Transverse colon (tissue), 4 donors: ENCODE data around the gene RRP8. TPM values are rescaled to one million over a fixed set of nuclear protein-coding genes. Genes with fewer than 3 reads are reported as not detected.

Experiments used
- DNase-seq: peaks from one replicate; pipeline ENCODE4 v3.0.0-alpha.2; 2019
- H3K27ac ChIP-seq, 4 donors: fragments of 200-600 bp; sonication (generic); 2 replicates each; pipeline ENCODE4 v1.5.1; 2016 to 2018; ENCODE audit warnings: inconsistent platforms in 4 of 4
- H3K27me3 ChIP-seq: fragments of 200-600 bp; sonication (generic); 2 replicates; pipeline ENCODE4 v1.5.1; 2017; ENCODE audit warnings: inconsistent platforms
- H3K36me3 ChIP-seq, 4 donors: fragments of 200-600 bp; sonication (generic); 2 replicates each; pipeline ENCODE4 v1.5.1; 2017 to 2019; ENCODE audit warnings: inconsistent platforms in 4 of 4
- H3K4me1 ChIP-seq, 4 donors: fragments of 200-600 bp; sonication (generic); 2 replicates each; pipeline ENCODE4 v1.5.1; 2017 to 2020; ENCODE audit warnings: inconsistent platforms in 4 of 4
- H3K4me3 ChIP-seq, 4 donors: fragments of 200-600 bp; sonication (generic); 1 replicate in 1 of 4; 2 replicates in 3 of 4; pipeline versions ENCODE4 v1.5.1 to v1.6.1; 2017 to 2019; ENCODE audit warnings: inconsistent platforms in 4 of 4
- H3K9me3 ChIP-seq, 2 donors: fragments of 200-600 bp; sonication (generic); 2 replicates each; pipeline ENCODE4 v1.5.1; 2017 to 2019; ENCODE audit warnings: inconsistent platforms in 2 of 2
- CTCF ChIP-seq, 5 experiments: fragments of 200-600 bp in 3 of 5; fragments of 450-650 bp in 2 of 5; sonication (generic) in 3 of 5; IDR thresholded peaks; 1 replicate in 2 of 5; 2 replicates in 3 of 5; pipeline ENCODE4 v1.5.1; 2016 to 2017; ENCODE audit warnings: antibody characterized with exemption in 5 of 5, inconsistent platforms in 3 of 5, mild to moderate bottlenecking in 2 of 5, moderate library complexity in 1 of 5
- EP300 ChIP-seq: sonication (generic); formaldehyde crosslinking; IDR thresholded peaks from one replicate; pipeline ENCODE4 v1.6.1; 2017; ENCODE audit warnings: antibody characterized with exemption, low read depth
- POLR2A ChIP-seq: fragments of 450-650 bp; IDR thresholded peaks from one replicate; pipeline ENCODE4 v1.6.1; 2016; ENCODE audit warnings: antibody characterized with exemption, mild to moderate bottlenecking, moderate library complexity
- POLR2AphosphoS5 ChIP-seq, 3 donors: sonication (generic); formaldehyde crosslinking; IDR thresholded peaks; one replicate each; pipeline ENCODE4 v1.6.1; 2016; ENCODE audit warnings: antibody characterized with exemption in 3 of 3
- WGBS, 2 donors: methylation state at CpG; one replicate each; pipeline ENCODE4 v1.1.5; 2018; ENCODE audit warnings: low coverage in 1 of 2; 5-methylcytosine and 5-hydroxymethylcytosine counted together
- in situ Hi-C, 4 donors: fragments of 200-750 bp; cut with MboI; loops; one replicate each; pipeline versions ENCODE4 v1.15.0 to v1.15.1; 2017; ENCODE audit warnings: low sequenced_read_pairs in 3 of 4, low pct_ligation_motif_present in 1 of 4, low pct_unique_long_range_greater_than_20kb in 1 of 4
- intact Hi-C: fragments of 100-400 bp; cut with DNase I; formaldehyde crosslinking; loops from one replicate; pipeline ENCODE4 v1.15.1; 2023; ENCODE audit warnings: low total_unique reads
- total RNA-seq, 4 donors: library from RNA; depleted of rRNA; stranded (reverse); fragments of >200 nt; gene quantifications; one replicate each; pipeline ENCODE4 v1.1.0, GENCODE V29; 2016

The RRP8 gene
- total RNA-seq, 4 donors from 2014 or later = 9.7 to 145 (median 48.2) TPM

GRCh38 chr11:6614446-6614845 lies 11.0 kb upstream of the RRP8 start:
- no peak for TF ChIP-seq CTCF (IDR thresholded peaks at IDR 0.05)
- TF ChIP-seq POLR2A = no peak
- Histone ChIP-seq H3K4me1 (peaks cover 11 to 52% (median 39%) of the 10 kb centered on the region in 4 donors), H3K27me3 (no peaks in the 10 kb centered on the region), H3K4me3 (no peak overlapping the region), H3K36me3 (peaks cover 0 to 12% (median 4%) of the 10 kb centered on the region in 4 donors), H3K27ac (peak overlapping the region in 2 of 4 donors; percentile 96 to 98), H3K9me3 (no peaks in the 10 kb centered on the region)
- in situ Hi-C loops (no loop called here), intact Hi-C loops (loop anchor here (5.0 kb wide), 1 partner anchor 68 kb away; the partner anchor contains the start of gene MRPL17)
- no peak for DNase-seq
- 75 to 94% methylated on average over 1 to 2 of the region's 2 CpGs for WGBS, 2 donors

GRCh38 chr11:6613496-6613895 lies 10.1 kb upstream of the RRP8 start:
- TF ChIP-seq EP300 = no peak
- H3K9me3 ChIP-seq = no peaks in the 10 kb centered on the region
- no peak for DNase-seq
- H3K4me1 ChIP-seq = peaks cover 16 to 58% (median 40%) of the 10 kb centered on the region in 4 donors
- no peak overlapping the region for H3K4me3 ChIP-seq
- WGBS, 2 donors = 71 to 91% methylated on average over 1 to 3 of the region's 3 CpGs
- in situ Hi-C loops (no loop called here), intact Hi-C loops (loop anchor here (5.0 kb wide), 1 partner anchor 69 kb away; the partner anchor contains the start of gene MRPL17)
- H3K27ac ChIP-seq = peak overlapping the region; percentile 96 to 99 (median 97)
- H3K36me3 ChIP-seq = peaks cover 0 to 22% (median 9%) of the 10 kb centered on the region in 4 donors
- no peaks in the 10 kb centered on the region for H3K27me3 ChIP-seq

DNA sequence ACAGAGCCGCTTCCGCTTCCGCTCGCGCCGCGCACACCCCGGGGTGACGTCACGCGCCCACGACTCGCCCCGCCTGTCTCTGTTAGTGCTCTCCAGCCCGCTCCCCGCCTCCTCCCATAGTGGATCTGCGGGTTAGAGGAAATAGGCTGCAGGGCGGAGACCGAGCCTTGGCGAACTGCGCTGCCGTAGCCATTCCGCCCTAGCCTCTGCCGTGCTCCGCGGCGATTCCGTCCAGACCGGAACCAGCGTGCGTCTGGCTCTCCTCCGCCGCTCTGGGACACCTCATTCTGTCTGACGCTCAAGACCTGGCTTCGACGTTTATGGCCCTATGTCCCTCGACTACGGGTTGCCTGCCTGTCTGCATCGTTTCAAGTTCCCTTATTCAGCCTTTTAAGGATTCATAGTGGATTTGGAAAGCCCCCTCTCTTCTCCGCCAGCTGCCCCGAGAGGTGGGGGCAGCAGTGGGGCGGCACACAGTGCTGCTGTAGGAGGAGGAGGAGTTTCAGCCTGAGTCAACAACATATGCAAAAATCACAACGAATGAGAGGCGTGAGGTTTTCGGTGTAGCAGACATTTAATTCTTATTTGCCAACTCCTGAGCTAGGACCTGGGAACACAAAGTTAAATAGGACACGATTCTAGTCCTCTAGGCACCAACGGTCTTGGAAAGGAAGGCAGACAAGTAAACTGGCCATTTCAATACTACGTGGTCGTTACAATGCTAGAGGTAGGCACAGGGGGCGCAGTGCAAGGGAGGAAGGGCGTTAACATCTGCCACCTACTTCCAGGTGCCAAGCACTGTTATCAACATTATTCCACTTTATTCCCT lies 9.0 kb upstream of the RRP8 start, which contains the start of gene TAF10:
Gene TAF10 (minus strand): TSS at position 4 of the 829 bp plus-strand sequence. CDS start 27 bp downstream, outside the sequence.
- peak; percentile 98 for DNase-seq
- intact Hi-C loops (loop anchor here (5.0 kb wide), 1 partner anchor 70 kb away; the partner anchor contains the start of gene MRPL17), in situ Hi-C loops (no loop called here)
- peak within 1 kb of the TSS; percentile 61 to 83 (median 76) for H3K4me3 ChIP-seq
- no peaks in the 10 kb centered on the region for H3K9me3 ChIP-seq
- H3K36me3 ChIP-seq = peaks cover 0 to 25% (median 9%) of the 10 kb centered on the region in 4 donors
- H3K4me1 ChIP-seq = peaks cover 19 to 58% (median 36%) of the 10 kb centered on the region in 4 donors
- TF ChIP-seq EP300 (peak; percentile 41), POLR2AphosphoS5 (IDR thresholded peaks at IDR 0.05) (peak; percentile 97 to 99 (median 98)), POLR2A (peak; percentile 97), CTCF (IDR thresholded peaks at IDR 0.05) (peak; percentile 45 to 82 (median 52))
- 0% methylated on average over 14 to 30 of the region's 51 CpGs for WGBS, 2 donors
- no peaks in the 10 kb centered on the region for H3K27me3 ChIP-seq
- peak within 1 kb of the TSS; percentile 96 to 99 (median 97) for H3K27ac ChIP-seq

- H3K27ac ChIP-seq = peak overlapping the region; percentile 96 to 99 (median 97)
- H3K36me3 ChIP-seq = peaks cover 0 to 25% (median 9%) of the 10 kb centered on the region in 4 donors
- peak overlapping the region; percentile 61 to 83 (median 76) for H3K4me3 ChIP-seq
- no peaks in the 10 kb centered on the region for H3K27me3 ChIP-seq
- TF ChIP-seq POLR2A (no peak), POLR2AphosphoS5 (IDR thresholded peaks at IDR 0.05) (no peak), CTCF (IDR thresholded peaks at IDR 0.05) (no peak), EP300 (no peak)
- no peaks in the 10 kb centered on the region for H3K9me3 ChIP-seq
- 0% methylated on average over 10 of the region's 36 CpGs; no CpG with 5 or more reads in 1 of the 2 donors for WGBS, 2 donors
- in situ Hi-C loops = no loop called here
- H3K4me1 ChIP-seq = peaks cover 24 to 58% (median 40%) of the 10 kb centered on the region in 4 donors
- intact Hi-C loops = loop anchor here (5.0 kb wide), 1 partner anchor 70 kb away; the partner anchor contains the start of gene MRPL17
- DNase-seq = no peak
Observed at GRCh38 chr11:6611963-6612212, 8.5 kb upstream of the RRP8 start.
